Testis (tissue), 2 donors: ENCODE data around the gene TTLL5.

Source experiments
- POLR2A ChIP-seq: fragments of 450-650 bp; IDR thresholded peaks from one replicate; pipeline ENCODE4 v1.6.1; 2017; ENCODE audit warnings: antibody characterized with exemption, mild to moderate bottlenecking, moderate library complexity
- TF ChIP-seq, protein P1 (sequence below), 3 experiments: fragments of 450-650 bp in 2 of 3; fragments of 200-600 bp in 1 of 3; sonication (generic) in 1 of 3; IDR thresholded peaks; one replicate each; pipeline ENCODE4 v1.5.1; 2016 to 2019; ENCODE audit warnings: antibody characterized with exemption in 3 of 3, mild to moderate bottlenecking in 2 of 3, moderate library complexity in 1 of 3

GRCh38 chr14:75866970-75867369, 205.9 kb downstream of the TTLL5 start:
- TF ChIP-seq, protein P1, sequence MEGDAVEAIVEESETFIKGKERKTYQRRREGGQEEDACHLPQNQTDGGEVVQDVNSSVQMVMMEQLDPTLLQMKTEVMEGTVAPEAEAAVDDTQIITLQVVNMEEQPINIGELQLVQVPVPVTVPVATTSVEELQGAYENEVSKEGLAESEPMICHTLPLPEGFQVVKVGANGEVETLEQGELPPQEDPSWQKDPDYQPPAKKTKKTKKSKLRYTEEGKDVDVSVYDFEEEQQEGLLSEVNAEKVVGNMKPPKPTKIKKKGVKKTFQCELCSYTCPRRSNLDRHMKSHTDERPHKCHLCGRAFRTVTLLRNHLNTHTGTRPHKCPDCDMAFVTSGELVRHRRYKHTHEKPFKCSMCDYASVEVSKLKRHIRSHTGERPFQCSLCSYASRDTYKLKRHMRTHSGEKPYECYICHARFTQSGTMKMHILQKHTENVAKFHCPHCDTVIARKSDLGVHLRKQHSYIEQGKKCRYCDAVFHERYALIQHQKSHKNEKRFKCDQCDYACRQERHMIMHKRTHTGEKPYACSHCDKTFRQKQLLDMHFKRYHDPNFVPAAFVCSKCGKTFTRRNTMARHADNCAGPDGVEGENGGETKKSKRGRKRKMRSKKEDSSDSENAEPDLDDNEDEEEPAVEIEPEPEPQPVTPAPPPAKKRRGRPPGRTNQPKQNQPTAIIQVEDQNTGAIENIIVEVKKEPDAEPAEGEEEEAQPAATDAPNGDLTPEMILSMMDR (IDR thresholded peaks at IDR 0.05) = no peak
- no peak for TF ChIP-seq POLR2A
